OCI-LY7 (cell line): Measurements from ENCODE around the gene CYP4X1. TPM values are rescaled to one million over a fixed set of nuclear protein-coding genes. Genes with fewer than 3 reads are reported as not detected.

Experiments used
- BruUV-seq: library from RNA; stranded (reverse); fragments of 400-500 nt; replicated peaks from 2 replicates; lab custom pipeline; 2021; lab: Mats Ljungman, UMichigan
- CTCF ChIA-PET: fragments of 300-600 bp; sonication (Branson Sonifier 250); formaldehyde crosslinking; loops from one replicate; lab custom pipeline; 2022; ENCODE audit warnings: antibody characterized with exemption; ENCODE audit not compliant: unreplicated experiment; lab: Charles Lee
- POLR2A ChIA-PET: fragments of 300-600 bp; sonication (Branson Sonifier 250); formaldehyde crosslinking; loops from one replicate; lab custom pipeline; 2022; ENCODE audit warnings: antibody characterized with exemption; lab: Charles Lee
- DNase-seq: peaks from one replicate; pipeline ENCODE4 v3.0.0-alpha.2; 2015; ENCODE audit warnings: low spot score
- H2AFZ ChIP-seq: fragments of 200-600 bp; sonication (generic), shearing (Covaris generic); 2 replicates; pipeline ENCODE4 v1.6.1; 2014; ENCODE audit warnings: mild to moderate bottlenecking, antibody characterized with exemption, low read length, moderate library complexity
- H3K27ac ChIP-seq: fragments of 200-600 bp; sonication (generic); 2 replicates; pipeline ENCODE4 v1.5.1; 2014; ENCODE audit warnings: mixed run types, low read depth, mild to moderate bottlenecking, moderate library complexity, low read length, inconsistent platforms; ENCODE audit not compliant: poor library complexity, severe bottlenecking
- H3K36me3 ChIP-seq: fragments of 200-600 bp; sonication (generic); 2 replicates; pipeline ENCODE4 v1.6.1; 2014; ENCODE audit warnings: mild to moderate bottlenecking, antibody characterized with exemption, low read length, moderate library complexity, mixed read lengths; ENCODE audit not compliant: insufficient read depth
- H3K4me1 ChIP-seq: fragments of 200-600 bp; sonication (generic); 2 replicates; pipeline ENCODE4 v1.5.1; 2014; ENCODE audit warnings: mild to moderate bottlenecking, low read length; ENCODE audit not compliant: insufficient read depth, poor library complexity, severe bottlenecking
- H3K4me2 ChIP-seq: fragments of 200-600 bp; sonication (generic); 2 replicates; pipeline ENCODE4 v1.6.1; 2014; ENCODE audit warnings: mild to moderate bottlenecking, low read length
- H3K4me3 ChIP-seq: fragments of 200-600 bp; sonication (generic); 2 replicates; pipeline ENCODE4 v1.5.1; 2014; ENCODE audit warnings: mild to moderate bottlenecking, low read depth, low read length; ENCODE audit not compliant: poor library complexity, severe bottlenecking
- H3K79me2 ChIP-seq: fragments of 200-600 bp; sonication (generic); 2 replicates; pipeline ENCODE4 v1.6.1; 2016; ENCODE audit warnings: low read depth, mild to moderate bottlenecking, low read length, moderate library complexity, mixed read lengths; ENCODE audit not compliant: insufficient read depth
- H3K9me2 ChIP-seq: fragments of 200-600 bp; sonication (generic); 2 replicates; pipeline ENCODE4 v1.6.1; 2016; ENCODE audit warnings: mild to moderate bottlenecking, low read length, mixed read lengths; ENCODE audit not compliant: insufficient read depth
- H3K9me3 ChIP-seq: fragments of 200-600 bp; sonication (generic); 2 replicates; pipeline ENCODE4 v1.6.1; 2014; ENCODE audit warnings: mild to moderate bottlenecking, mixed run types, low read length, mixed read lengths
- H4K20me1 ChIP-seq: fragments of 200-600 bp; sonication (generic); 2 replicates; pipeline ENCODE4 v1.6.1; 2014; ENCODE audit warnings: mild to moderate bottlenecking, antibody characterized with exemption, low read length, moderate library complexity, mixed read lengths; ENCODE audit not compliant: insufficient read depth
- EZH2phosphoT487 ChIP-seq: fragments of 200-600 bp; sonication (generic); IDR thresholded peaks from 2 replicates; pipeline ENCODE4 v1.6.1; 2018; ENCODE audit warnings: low read depth, borderline replicate concordance, mild to moderate bottlenecking, mixed run types, antibody characterized with exemption, low read length, moderate library complexity, mixed read lengths
- intact Hi-C: fragments of 100-400 bp; cut with micrococcal nuclease; formaldehyde crosslinking; loops from one replicate; pipeline ENCODE4 v1.10.0; 2022; ENCODE audit not compliant: unreplicated experiment
- total RNA-seq, 2 experiments: library from RNA; depleted of rRNA in 1 of 2; stranded (reverse); fragments of >200 nt in 1 of 2; shearing (Covaris generic) in 1 of 2; gene quantifications; 2 replicates each; pipeline ENCODE4 v1.2.3, GENCODE V29; 2014 to 2022
- TF ChIP-seq, protein P1 (sequence below): fragments of 200-600 bp; sonication (generic); conservative IDR thresholded peaks from 2 replicates; pipeline ENCODE4 v1.5.1; 2014; ENCODE audit warnings: mild to moderate bottlenecking, antibody characterized with exemption, low read length, moderate library complexity, mixed read lengths

The CYP4X1 gene
- total RNA-seq, 2 experiments from 2014 or later, result not detected

DNA sequence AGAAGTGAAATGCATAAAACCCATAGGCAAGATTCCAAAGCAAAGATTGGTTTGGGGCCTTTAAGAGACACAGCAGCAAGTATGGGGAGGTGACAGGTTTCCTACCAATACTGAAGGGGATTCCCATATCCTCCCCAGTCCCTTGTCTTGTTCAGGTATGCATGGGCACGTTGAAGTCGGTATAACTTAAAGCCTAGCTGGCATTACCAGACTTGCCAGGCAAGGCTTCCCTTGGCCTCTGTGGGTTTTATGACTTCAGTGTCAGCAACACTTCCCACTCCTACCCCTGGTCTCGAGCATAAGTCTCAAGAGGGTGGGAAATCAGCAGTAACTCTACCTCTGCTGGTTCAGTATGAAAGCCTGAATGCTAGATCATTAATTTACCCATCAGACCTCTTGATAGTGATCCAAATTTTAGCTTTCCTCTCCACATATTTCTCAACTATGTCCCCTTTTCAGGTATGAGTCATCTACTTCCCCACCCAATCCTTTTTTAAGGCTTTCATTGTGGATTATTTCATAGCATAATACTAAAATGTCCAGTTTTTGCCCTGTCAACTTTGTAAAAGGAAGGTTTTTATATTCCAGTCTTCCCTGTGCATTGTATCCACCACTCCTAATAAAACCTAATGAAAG, 6.8 kb downstream of the CYP4X1 start:
- ChIA-PET CTCF (no interaction called here), POLR2A (no interaction called here)
- no peak for DNase-seq
- intact Hi-C loops, result no loop called here
- H3K4me3 ChIP-seq, result no peak overlapping the region
- no peaks in the 10 kb centered on the region for H3K9me3 ChIP-seq
- no peaks in the 10 kb centered on the region for H4K20me1 ChIP-seq
- no peak overlapping the region for H3K4me2 ChIP-seq
- no TSS peak for BruUV-seq
- no peak overlapping the region for H2AFZ ChIP-seq
- no peaks in the 10 kb centered on the region for H3K36me3 ChIP-seq
- H3K9me2 ChIP-seq, result no peaks in the 10 kb centered on the region
- no peak overlapping the region for H3K27ac ChIP-seq
- H3K4me1 ChIP-seq, result no peaks in the 10 kb centered on the region
- TF ChIP-seq, protein P1, sequence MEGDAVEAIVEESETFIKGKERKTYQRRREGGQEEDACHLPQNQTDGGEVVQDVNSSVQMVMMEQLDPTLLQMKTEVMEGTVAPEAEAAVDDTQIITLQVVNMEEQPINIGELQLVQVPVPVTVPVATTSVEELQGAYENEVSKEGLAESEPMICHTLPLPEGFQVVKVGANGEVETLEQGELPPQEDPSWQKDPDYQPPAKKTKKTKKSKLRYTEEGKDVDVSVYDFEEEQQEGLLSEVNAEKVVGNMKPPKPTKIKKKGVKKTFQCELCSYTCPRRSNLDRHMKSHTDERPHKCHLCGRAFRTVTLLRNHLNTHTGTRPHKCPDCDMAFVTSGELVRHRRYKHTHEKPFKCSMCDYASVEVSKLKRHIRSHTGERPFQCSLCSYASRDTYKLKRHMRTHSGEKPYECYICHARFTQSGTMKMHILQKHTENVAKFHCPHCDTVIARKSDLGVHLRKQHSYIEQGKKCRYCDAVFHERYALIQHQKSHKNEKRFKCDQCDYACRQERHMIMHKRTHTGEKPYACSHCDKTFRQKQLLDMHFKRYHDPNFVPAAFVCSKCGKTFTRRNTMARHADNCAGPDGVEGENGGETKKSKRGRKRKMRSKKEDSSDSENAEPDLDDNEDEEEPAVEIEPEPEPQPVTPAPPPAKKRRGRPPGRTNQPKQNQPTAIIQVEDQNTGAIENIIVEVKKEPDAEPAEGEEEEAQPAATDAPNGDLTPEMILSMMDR, result no peak
- no peak for TF ChIP-seq EZH2phosphoT487
- H3K79me2 ChIP-seq, result no peaks in the 10 kb centered on the region

DNA sequence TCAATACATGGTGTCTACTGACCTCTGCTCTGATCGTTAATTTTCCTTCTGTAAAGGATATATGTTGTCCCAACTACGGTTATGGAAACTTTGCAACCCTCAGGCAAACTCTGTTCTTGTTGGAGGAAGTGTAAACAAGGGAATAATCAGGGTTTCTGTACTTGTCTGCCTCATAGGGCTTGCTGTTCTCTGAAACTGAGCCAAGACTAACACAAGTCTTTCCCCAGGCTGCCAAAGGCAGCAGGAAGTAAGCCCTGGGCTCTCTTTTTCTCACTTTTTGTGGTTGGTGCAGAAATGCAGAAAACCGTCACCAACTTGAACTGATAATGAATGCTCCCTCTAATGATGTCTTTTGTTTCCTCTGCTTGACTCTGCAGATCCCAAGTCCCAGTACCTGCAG, 7.6 kb downstream of the CYP4X1 start:
- Histone ChIP-seq H3K4me1 (no peaks in the 10 kb centered on the region), H2AFZ (no peak overlapping the region), H3K79me2 (no peaks in the 10 kb centered on the region), H3K36me3 (no peaks in the 10 kb centered on the region), H3K4me3 (no peak overlapping the region), H4K20me1 (no peaks in the 10 kb centered on the region), H3K9me2 (no peaks in the 10 kb centered on the region), H3K4me2 (no peak overlapping the region), H3K27ac (no peak overlapping the region), H3K9me3 (no peaks in the 10 kb centered on the region)
- no TSS peak for BruUV-seq
- intact Hi-C loops, result no loop called here
- ChIA-PET CTCF (no interaction called here), POLR2A (no interaction called here)
- DNase-seq, result no peak
- TF ChIP-seq, protein P1, result no peak
- TF ChIP-seq EZH2phosphoT487, result no peak

DNA sequence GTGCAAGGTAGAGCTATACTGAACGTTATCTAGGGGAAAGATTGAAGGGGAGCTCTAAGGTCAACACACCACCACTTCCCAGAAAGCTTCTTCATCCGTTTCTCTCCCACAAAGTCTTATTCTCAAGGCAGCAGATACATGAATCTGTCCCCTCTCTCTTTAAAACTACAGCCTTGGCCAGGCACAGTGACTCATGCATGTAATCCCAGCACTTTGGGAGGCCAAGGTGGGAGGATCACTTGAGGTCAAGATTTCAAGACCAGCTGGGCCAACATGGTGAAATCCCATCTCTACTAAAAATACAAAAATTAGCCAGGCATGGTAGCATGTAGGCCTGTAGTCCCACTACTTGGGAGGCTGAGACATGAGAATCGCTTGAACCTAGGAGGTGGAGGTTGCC, 8.1 kb downstream of the CYP4X1 start:
- Histone ChIP-seq H3K4me3 (no peak overlapping the region), H4K20me1 (no peaks in the 10 kb centered on the region), H3K9me3 (no peaks in the 10 kb centered on the region), H3K4me2 (no peak overlapping the region), H3K9me2 (no peaks in the 10 kb centered on the region), H3K36me3 (no peaks in the 10 kb centered on the region), H3K79me2 (no peaks in the 10 kb centered on the region), H2AFZ (no peak overlapping the region), H3K27ac (no peak overlapping the region), H3K4me1 (no peaks in the 10 kb centered on the region)
- ChIA-PET POLR2A (no interaction called here), CTCF (no interaction called here)
- intact Hi-C loops, result no loop called here
- DNase-seq, result no peak
- no TSS peak for BruUV-seq
- TF ChIP-seq, protein P1, result no peak
- TF ChIP-seq EZH2phosphoT487, result no peak
